ENCODE measurements around the gene GNA15.

GRCh38 chr19:3160219-3160618, 24.4 kb downstream of the GNA15 start:
- TF ChIP-seq CTCF (IDR thresholded peaks at IDR 0.05) (no peak), POLR2A (IDR thresholded peaks at IDR 0.05) (no peak)
